ENCODE data around the gene ITK.

- no peak for TF ChIP-seq ATF3 (IDR thresholded peaks at IDR 0.05; ENCODE audit: insufficient read depth, low read depth, low read length)
- TF ChIP-seq POLR2AphosphoS5 (IDR thresholded peaks at IDR 0.05; ENCODE audit: low read depth, low read length) = no peak
- TF ChIP-seq ASH2L (IDR thresholded peaks at IDR 0.05; ENCODE audit: low read length) = no peak
- TF ChIP-seq EP300 (IDR thresholded peaks at IDR 0.05; ENCODE audit: borderline replicate concordance in 1 of 2, low read depth in 2 of 2, low read length in 2 of 2) = no peak
These were observed 49.7 kb upstream of the ITK start for GRCh38 chr5:157130925-157131324.

All from H1 (cell line).